GM19025 (cell line): Measurements from ENCODE around the gene TRAP1.
"Not testable (repeated sequence)": the region's sequence is repeated elsewhere in the genome, so short reads cannot be mapped to it uniquely, and the experiment has no call there.

ENCODE experiments used
- ATAC-seq: cut with Tn5 transposase; IDR thresholded peaks from one replicate; pipeline ENCODE4 v1.9.1; 2021; ENCODE audit warnings: mild to moderate bottlenecking, low read depth, moderate library complexity; ENCODE audit not compliant: unreplicated experiment

The TRAP1 gene

GRCh38 chr16:3674513-3675295 lies 42.6 kb downstream of the TRAP1 start:
- ATAC-seq, result no peak

GRCh38 chr16:3673676-3674377 lies 43.5 kb downstream of the TRAP1 start:
- no peak for ATAC-seq

- no peak for ATAC-seq
Observed at GRCh38 chr16:3673201-3673600, 44.1 kb downstream of the TRAP1 start.

GRCh38 chr16:3672571-3673041 lies 44.7 kb downstream of the TRAP1 start:
- ATAC-seq, result no peak

GRCh38 chr16:3671424-3671823 lies 45.9 kb downstream of the TRAP1 start:
- ATAC-seq, result no peak

GRCh38 chr16:3670711-3671110 lies 46.6 kb downstream of the TRAP1 start:
- no peak for ATAC-seq

- no peak for ATAC-seq
Observed at GRCh38 chr16:3669082-3669481, 48.2 kb downstream of the TRAP1 start.

- no peak for ATAC-seq
Observed at GRCh38 chr16:3668626-3669025, 48.7 kb downstream of the TRAP1 start.

- no peak for ATAC-seq
Observed at GRCh38 chr16:3665508-3665907, 51.8 kb downstream of the TRAP1 start.

- no peak for ATAC-seq
Observed at GRCh38 chr16:3664187-3664896, 53.0 kb downstream of the TRAP1 start.

- no peak for ATAC-seq
Observed at GRCh38 chr16:3662601-3663000, 54.7 kb downstream of the TRAP1 start.

GRCh38 chr16:3661922-3662321 lies 55.4 kb downstream of the TRAP1 start:
- ATAC-seq, result no peak

GRCh38 chr16:3661311-3661710 lies 56.0 kb downstream of the TRAP1 start:
- no peak for ATAC-seq

- no peak for ATAC-seq
Observed at GRCh38 chr16:3659251-3659650, 58.1 kb downstream of the TRAP1 start.

GRCh38 chr16:3656491-3657468 lies 60.5 kb downstream of the TRAP1 start:
- ATAC-seq, result no peak

- not testable (repeated sequence) for ATAC-seq
Observed at GRCh38 chr16:3656160-3656490, 61.2 kb downstream of the TRAP1 start.

GRCh38 chr16:3655396-3656159 lies 61.7 kb downstream of the TRAP1 start:
- no peak for ATAC-seq

GRCh38 chr16:3655030-3655395 lies 62.3 kb downstream of the TRAP1 start:
- no peak for ATAC-seq

GRCh38 chr16:3654249-3654991 lies 62.9 kb downstream of the TRAP1 start, which contains the start of gene DNASE1:
Gene DNASE1, plus strand, starts transcription at chr16:3654691. Its CDS starts 683 bp downstream, at chr16:3655374.
- ATAC-seq, result no peak
